OCI-M2 (cell line): ENCODE data around the gene PCBP3.
"Not testable (repeated sequence)": the region's sequence is repeated elsewhere in the genome, so short reads cannot be mapped to it uniquely, and the experiment has no call there.

ENCODE experiments used
- DNase-seq: peaks from one replicate; lab custom pipeline; 2025; ENCODE audit not compliant: unreplicated experiment; lab: John Stamatoyannopoulos, UW

The PCBP3 gene

GRCh38 chr21:45941717-45942546 lies 298.4 kb downstream of the PCBP3 start:
- no peak for DNase-seq

GRCh38 chr21:45942755-45943629 lies 299.5 kb downstream of the PCBP3 start:
- no peak for DNase-seq

GRCh38 chr21:45943630-45944540 lies 300.4 kb downstream of the PCBP3 start:
- DNase-seq = no peak

GRCh38 chr21:45944601-45945000 lies 301.1 kb downstream of the PCBP3 start:
- DNase-seq = no peak

- DNase-seq = no peak
Measured at GRCh38 chr21:45945066-45945867, 301.7 kb downstream of the PCBP3 start.

GRCh38 chr21:45945868-45946210 lies 302.3 kb downstream of the PCBP3 start:
- no peak for DNase-seq

- no peak for DNase-seq
Measured at GRCh38 chr21:45947296-45947695, 303.8 kb downstream of the PCBP3 start.

GRCh38 chr21:45947716-45948255 lies 304.3 kb downstream of the PCBP3 start:
- DNase-seq = no peak

- DNase-seq = no peak
Measured at GRCh38 chr21:45948576-45949141, 305.1 kb downstream of the PCBP3 start.

GRCh38 chr21:45949928-45950739 lies 306.6 kb downstream of the PCBP3 start:
- DNase-seq = no peak

- no peak for DNase-seq
Measured at GRCh38 chr21:45950740-45951515, 307.4 kb downstream of the PCBP3 start.

- no peak for DNase-seq
Measured at GRCh38 chr21:45951676-45952075, 308.2 kb downstream of the PCBP3 start.

GRCh38 chr21:45952527-45952926 lies 309.0 kb downstream of the PCBP3 start:
- DNase-seq = not testable (repeated sequence)

- no peak for DNase-seq
Measured at GRCh38 chr21:45952974-45953373, 309.4 kb downstream of the PCBP3 start.

- no peak for DNase-seq
Measured at GRCh38 chr21:45954261-45954660, 310.7 kb downstream of the PCBP3 start.

GRCh38 chr21:45954921-45955320 lies 311.4 kb downstream of the PCBP3 start:
- no peak for DNase-seq

GRCh38 chr21:45957551-45957950 lies 314.0 kb downstream of the PCBP3 start:
- DNase-seq = no peak

GRCh38 chr21:45957981-45958600 lies 314.6 kb downstream of the PCBP3 start:
- no peak for DNase-seq
